ENCODE data around the gene EXPH5.

DNA sequence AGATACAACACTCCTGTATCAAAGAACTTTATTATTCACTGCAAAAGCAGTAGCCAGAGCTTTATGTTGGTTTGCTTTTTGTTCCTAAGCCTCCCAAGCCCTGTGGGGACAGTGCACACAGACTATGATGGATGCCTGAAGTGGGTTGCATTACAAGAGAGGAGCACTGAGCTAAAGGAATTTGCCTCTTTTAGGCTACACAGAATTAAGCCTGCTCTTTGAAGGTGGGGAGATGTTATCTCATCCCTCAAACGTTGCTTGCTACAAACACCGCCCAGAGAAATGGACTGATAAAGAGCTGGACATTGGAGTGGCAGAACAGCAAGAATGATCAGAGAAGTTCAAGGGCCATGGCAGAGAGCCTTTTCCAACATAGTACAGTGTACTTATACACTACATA, 92.8 kb downstream of the EXPH5 start:
- TF ChIP-seq, protein P1, sequence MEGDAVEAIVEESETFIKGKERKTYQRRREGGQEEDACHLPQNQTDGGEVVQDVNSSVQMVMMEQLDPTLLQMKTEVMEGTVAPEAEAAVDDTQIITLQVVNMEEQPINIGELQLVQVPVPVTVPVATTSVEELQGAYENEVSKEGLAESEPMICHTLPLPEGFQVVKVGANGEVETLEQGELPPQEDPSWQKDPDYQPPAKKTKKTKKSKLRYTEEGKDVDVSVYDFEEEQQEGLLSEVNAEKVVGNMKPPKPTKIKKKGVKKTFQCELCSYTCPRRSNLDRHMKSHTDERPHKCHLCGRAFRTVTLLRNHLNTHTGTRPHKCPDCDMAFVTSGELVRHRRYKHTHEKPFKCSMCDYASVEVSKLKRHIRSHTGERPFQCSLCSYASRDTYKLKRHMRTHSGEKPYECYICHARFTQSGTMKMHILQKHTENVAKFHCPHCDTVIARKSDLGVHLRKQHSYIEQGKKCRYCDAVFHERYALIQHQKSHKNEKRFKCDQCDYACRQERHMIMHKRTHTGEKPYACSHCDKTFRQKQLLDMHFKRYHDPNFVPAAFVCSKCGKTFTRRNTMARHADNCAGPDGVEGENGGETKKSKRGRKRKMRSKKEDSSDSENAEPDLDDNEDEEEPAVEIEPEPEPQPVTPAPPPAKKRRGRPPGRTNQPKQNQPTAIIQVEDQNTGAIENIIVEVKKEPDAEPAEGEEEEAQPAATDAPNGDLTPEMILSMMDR (IDR thresholded peaks at IDR 0.05): no peak
- TF ChIP-seq POLR2A (IDR thresholded peaks at IDR 0.05; ENCODE audit: low read depth): no peak
- TF ChIP-seq POLR2AphosphoS5 (IDR thresholded peaks at IDR 0.05): no peak

Data from esophagus muscularis mucosa (tissue), 3 donors.